Lower leg skin (tissue), 3 donors: ENCODE data around the gene SP3.

ENCODE experiments used
- POLR2A ChIP-seq, 2 donors: fragments of 450-650 bp; IDR thresholded peaks; one replicate each; pipeline ENCODE4 v1.6.1; 2016 to 2017; ENCODE audit warnings: antibody characterized with exemption in 2 of 2, mild to moderate bottlenecking in 1 of 2, moderate library complexity in 1 of 2
- TF ChIP-seq, protein P1 (sequence below), 3 donors: fragments of 450-650 bp; IDR thresholded peaks; one replicate each; pipeline ENCODE4 v1.5.1; 2016; ENCODE audit warnings: antibody characterized with exemption in 3 of 3, mild to moderate bottlenecking in 3 of 3, moderate library complexity in 2 of 3

DNA sequence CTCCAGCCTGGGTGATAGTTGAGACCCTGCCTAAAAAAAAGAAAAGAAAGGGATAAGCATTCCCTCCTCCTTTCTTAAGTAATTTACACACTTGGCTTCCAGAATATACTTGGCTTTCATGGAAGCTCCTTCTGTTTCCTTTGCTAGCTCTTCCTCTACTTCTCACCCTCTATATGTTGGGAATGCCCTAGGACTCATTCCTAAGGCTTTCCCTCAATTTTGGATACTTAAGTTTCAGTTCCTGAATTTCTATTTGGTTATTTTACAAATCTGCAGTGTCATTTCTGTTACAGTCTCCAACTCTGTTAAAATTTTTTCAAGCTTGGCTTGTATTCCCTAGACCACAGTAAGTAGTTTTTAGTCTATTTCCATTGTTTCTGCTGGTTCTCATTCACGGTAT lies 23.6 kb downstream of the SP3 start:
- TF ChIP-seq, protein P1, sequence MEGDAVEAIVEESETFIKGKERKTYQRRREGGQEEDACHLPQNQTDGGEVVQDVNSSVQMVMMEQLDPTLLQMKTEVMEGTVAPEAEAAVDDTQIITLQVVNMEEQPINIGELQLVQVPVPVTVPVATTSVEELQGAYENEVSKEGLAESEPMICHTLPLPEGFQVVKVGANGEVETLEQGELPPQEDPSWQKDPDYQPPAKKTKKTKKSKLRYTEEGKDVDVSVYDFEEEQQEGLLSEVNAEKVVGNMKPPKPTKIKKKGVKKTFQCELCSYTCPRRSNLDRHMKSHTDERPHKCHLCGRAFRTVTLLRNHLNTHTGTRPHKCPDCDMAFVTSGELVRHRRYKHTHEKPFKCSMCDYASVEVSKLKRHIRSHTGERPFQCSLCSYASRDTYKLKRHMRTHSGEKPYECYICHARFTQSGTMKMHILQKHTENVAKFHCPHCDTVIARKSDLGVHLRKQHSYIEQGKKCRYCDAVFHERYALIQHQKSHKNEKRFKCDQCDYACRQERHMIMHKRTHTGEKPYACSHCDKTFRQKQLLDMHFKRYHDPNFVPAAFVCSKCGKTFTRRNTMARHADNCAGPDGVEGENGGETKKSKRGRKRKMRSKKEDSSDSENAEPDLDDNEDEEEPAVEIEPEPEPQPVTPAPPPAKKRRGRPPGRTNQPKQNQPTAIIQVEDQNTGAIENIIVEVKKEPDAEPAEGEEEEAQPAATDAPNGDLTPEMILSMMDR (IDR thresholded peaks at IDR 0.05): no peak
- no peak for TF ChIP-seq POLR2A (IDR thresholded peaks at IDR 0.05)
